IPS-18a (cell line): ENCODE data around the gene CDH3.
A peak's percentile ranks its signal among the peaks of the same experiment; 100 is the strongest.

Experiments
- H3K27ac ChIP-seq: one replicate; pipeline ENCODE4 v1.5.1; 2013; ENCODE audit warnings: low read length
- H3K27me3 ChIP-seq: one replicate; pipeline ENCODE4 v1.6.1; 2013; ENCODE audit warnings: mild to moderate bottlenecking, low read length; ENCODE audit not compliant: control insufficient read depth, insufficient read depth
- H3K36me3 ChIP-seq: one replicate; pipeline ENCODE4 v1.6.1; 2013; ENCODE audit warnings: low read depth, low read length; ENCODE audit not compliant: control insufficient read depth
- H3K4me1 ChIP-seq: one replicate; pipeline ENCODE4 v1.6.1; 2013; ENCODE audit warnings: low read depth, low read length; ENCODE audit not compliant: control insufficient read depth
- H3K4me3 ChIP-seq: one replicate; pipeline ENCODE4 v1.5.1; 2013; ENCODE audit warnings: low read length
- H3K9ac ChIP-seq: one replicate; pipeline ENCODE4 v1.6.1; 2013; ENCODE audit warnings: mild to moderate bottlenecking, low read length, moderate library complexity
- H3K9me3 ChIP-seq: one replicate; pipeline ENCODE4 v1.6.1; 2013; ENCODE audit warnings: low read depth, low read length; ENCODE audit not compliant: control insufficient read depth

The CDH3 gene

DNA sequence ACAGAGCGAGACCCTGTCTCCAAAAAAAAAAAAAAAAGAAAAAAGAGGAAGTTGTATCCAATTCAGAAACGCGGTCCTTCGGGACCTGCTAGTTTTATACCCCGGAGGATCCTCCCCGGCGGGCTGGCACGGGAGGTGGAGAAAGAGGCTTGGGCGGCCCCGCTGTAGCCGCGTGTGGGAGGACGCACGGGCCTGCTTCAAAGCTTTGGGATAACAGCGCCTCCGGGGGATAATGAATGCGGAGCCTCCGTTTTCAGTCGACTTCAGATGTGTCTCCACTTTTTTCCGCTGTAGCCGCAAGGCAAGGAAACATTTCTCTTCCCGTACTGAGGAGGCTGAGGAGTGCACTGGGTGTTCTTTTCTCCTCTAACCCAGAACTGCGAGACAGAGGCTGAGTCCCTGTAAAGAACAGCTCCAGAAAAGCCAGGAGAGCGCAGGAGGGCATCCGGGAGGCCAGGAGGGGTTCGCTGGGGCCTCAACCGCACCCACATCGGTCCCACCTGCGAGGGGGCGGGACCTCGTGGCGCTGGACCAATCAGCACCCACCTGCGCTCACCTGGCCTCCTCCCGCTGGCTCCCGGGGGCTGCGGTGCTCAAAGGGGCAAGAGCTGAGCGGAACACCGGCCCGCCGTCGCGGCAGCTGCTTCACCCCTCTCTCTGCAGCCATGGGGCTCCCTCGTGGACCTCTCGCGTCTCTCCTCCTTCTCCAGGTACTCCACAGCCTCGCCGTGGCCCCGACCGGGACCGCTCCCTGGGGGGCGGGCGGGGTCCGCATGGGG is at the start of gene CDH3:
Gene CDH3, plus strand, starts transcription at position 596 of the 779 bp plus-strand sequence. Its CDS starts 70 bp downstream, at position 666.
- peaks cover 22% of the 10 kb centered on the region for H3K4me1 ChIP-seq
- H3K27ac ChIP-seq: no peak within 1 kb of the TSS
- H3K9me3 ChIP-seq: no peaks in the 10 kb centered on the region
- peak within 1 kb of the TSS; percentile 79 for H3K9ac ChIP-seq
- peak within 1 kb of the TSS; percentile 88 for H3K4me3 ChIP-seq
- peaks cover 5% of the 10 kb centered on the region for H3K36me3 ChIP-seq
- peaks cover 32% of the 10 kb centered on the region for H3K27me3 ChIP-seq

DNA sequence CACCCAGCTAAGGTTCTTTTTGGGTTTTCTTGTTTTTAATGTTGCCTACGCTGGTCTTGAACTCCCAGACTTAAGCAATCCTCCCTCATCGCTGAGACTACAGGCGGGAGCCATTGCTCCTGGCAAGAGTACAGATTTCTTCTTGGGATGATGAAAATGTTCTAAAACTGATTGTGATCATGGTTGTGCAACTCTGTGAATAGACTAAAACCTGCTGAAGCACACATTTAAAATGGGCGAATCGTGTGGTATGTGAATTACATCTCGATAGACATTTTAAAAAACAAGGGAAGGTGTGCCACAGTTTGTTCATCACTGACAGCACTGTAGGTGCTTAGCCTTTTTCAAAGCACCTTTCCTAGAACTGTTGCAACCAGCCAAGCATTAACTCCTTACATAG is 48.8 kb upstream of the CDH3 start:
- Histone ChIP-seq H3K9ac (no peak overlapping the region), H3K36me3 (no peaks in the 10 kb centered on the region), H3K4me3 (no peak overlapping the region), H3K9me3 (no peaks in the 10 kb centered on the region), H3K4me1 (no peaks in the 10 kb centered on the region), H3K27me3 (no peaks in the 10 kb centered on the region), H3K27ac (no peak overlapping the region)

- Histone ChIP-seq H3K9ac (no peak overlapping the region), H3K36me3 (no peaks in the 10 kb centered on the region), H3K27ac (no peak overlapping the region), H3K4me3 (no peak overlapping the region), H3K27me3 (no peaks in the 10 kb centered on the region), H3K9me3 (no peaks in the 10 kb centered on the region), H3K4me1 (no peaks in the 10 kb centered on the region)
Measured at GRCh38 chr16:68599586-68599985, 45.5 kb upstream of the CDH3 start.

- no peaks in the 10 kb centered on the region for H3K4me1 ChIP-seq
- no peak overlapping the region for H3K9ac ChIP-seq
- no peaks in the 10 kb centered on the region for H3K9me3 ChIP-seq
- H3K27me3 ChIP-seq: no peaks in the 10 kb centered on the region
- H3K36me3 ChIP-seq: no peaks in the 10 kb centered on the region
- H3K4me3 ChIP-seq: no peak overlapping the region
- no peak overlapping the region for H3K27ac ChIP-seq
Measured at GRCh38 chr16:68605746-68606145, 39.4 kb upstream of the CDH3 start.

DNA sequence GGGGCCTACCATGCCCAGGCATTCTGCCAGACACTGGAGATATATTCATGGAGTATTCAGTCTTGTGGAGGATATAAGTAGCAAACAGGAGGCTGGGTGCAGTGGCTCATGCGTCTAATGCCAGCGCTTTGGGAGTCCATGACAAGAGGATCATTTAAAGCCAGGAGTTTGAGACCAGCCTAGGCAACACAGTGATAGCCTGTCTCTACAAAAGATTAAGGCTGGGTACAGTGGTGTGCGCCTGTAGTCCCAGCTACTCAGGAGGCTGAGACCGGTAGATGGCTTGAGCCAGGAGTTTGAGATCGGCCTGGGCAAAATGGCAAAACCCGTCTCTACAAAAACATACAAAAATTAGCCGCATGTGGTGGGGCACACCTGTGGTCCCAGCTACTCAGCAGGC is 37.7 kb upstream of the CDH3 start:
- no peaks in the 10 kb centered on the region for H3K4me1 ChIP-seq
- no peaks in the 10 kb centered on the region for H3K27me3 ChIP-seq
- no peak overlapping the region for H3K4me3 ChIP-seq
- no peaks in the 10 kb centered on the region for H3K9me3 ChIP-seq
- no peak overlapping the region for H3K9ac ChIP-seq
- no peaks in the 10 kb centered on the region for H3K36me3 ChIP-seq
- no peak overlapping the region for H3K27ac ChIP-seq

GRCh38 chr16:68608330-68608729 is 36.8 kb upstream of the CDH3 start:
- Histone ChIP-seq H3K27ac (no peak overlapping the region), H3K9ac (no peak overlapping the region)

GRCh38 chr16:68612996-68613395 is 32.1 kb upstream of the CDH3 start:
- Histone ChIP-seq H3K4me3 (no peak overlapping the region), H3K4me1 (no peaks in the 10 kb centered on the region), H3K27ac (no peak overlapping the region), H3K27me3 (no peaks in the 10 kb centered on the region), H3K9me3 (peaks cover 7% of the 10 kb centered on the region), H3K36me3 (no peaks in the 10 kb centered on the region), H3K9ac (no peak overlapping the region)

More at GRCh38 chr16:68608330-68608729, 36.8 kb upstream of the CDH3 start:
- no peaks in the 10 kb centered on the region for H3K4me1 ChIP-seq
- H3K27me3 ChIP-seq: no peaks in the 10 kb centered on the region
- no peak overlapping the region for H3K4me3 ChIP-seq
- peaks cover under 1% of the 10 kb centered on the region for H3K9me3 ChIP-seq
- H3K36me3 ChIP-seq: no peaks in the 10 kb centered on the region

GRCh38 chr16:68617734-68618133 is 27.4 kb upstream of the CDH3 start:
- no peak overlapping the region for H3K27ac ChIP-seq
- no peak overlapping the region for H3K4me3 ChIP-seq
- H3K9me3 ChIP-seq: peaks cover 7% of the 10 kb centered on the region
- no peaks in the 10 kb centered on the region for H3K27me3 ChIP-seq
- no peaks in the 10 kb centered on the region for H3K36me3 ChIP-seq
- H3K4me1 ChIP-seq: no peaks in the 10 kb centered on the region
- no peak overlapping the region for H3K9ac ChIP-seq

- H3K9me3 ChIP-seq: no peaks in the 10 kb centered on the region
- no peaks in the 10 kb centered on the region for H3K36me3 ChIP-seq
- H3K27ac ChIP-seq: no peak overlapping the region
- no peaks in the 10 kb centered on the region for H3K27me3 ChIP-seq
- H3K4me3 ChIP-seq: no peak overlapping the region
- no peak overlapping the region for H3K9ac ChIP-seq
- no peaks in the 10 kb centered on the region for H3K4me1 ChIP-seq
Measured at GRCh38 chr16:68626557-68626956, 18.6 kb upstream of the CDH3 start.

DNA sequence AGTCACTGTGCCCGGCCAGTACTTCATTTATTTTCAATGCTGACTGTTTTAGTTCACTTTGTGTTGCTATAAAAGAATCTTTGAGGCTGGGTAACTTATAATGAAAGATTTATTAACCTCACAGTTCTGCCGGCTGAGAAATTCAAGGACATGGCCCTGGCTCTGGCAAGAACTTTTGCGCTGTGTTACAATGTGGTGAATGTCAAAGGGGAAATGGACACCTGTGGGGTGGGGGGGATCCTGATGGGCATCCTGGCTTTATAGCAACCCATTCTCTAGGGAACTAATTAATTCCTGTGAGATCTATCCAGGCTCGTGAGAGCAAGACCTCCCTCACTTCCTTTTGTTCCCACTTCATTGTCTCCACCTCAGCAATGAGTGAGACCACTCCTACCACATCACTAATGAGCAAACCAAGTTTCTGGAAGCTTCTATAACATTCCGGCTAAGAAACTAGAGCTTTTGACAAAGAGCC is 17.1 kb upstream of the CDH3 start:
- no peaks in the 10 kb centered on the region for H3K4me1 ChIP-seq
- no peak overlapping the region for H3K27ac ChIP-seq
- no peaks in the 10 kb centered on the region for H3K36me3 ChIP-seq
- no peaks in the 10 kb centered on the region for H3K9me3 ChIP-seq
- no peaks in the 10 kb centered on the region for H3K27me3 ChIP-seq
- no peak overlapping the region for H3K9ac ChIP-seq
- no peak overlapping the region for H3K4me3 ChIP-seq

GRCh38 chr16:68629351-68629910 is 15.7 kb upstream of the CDH3 start:
- Histone ChIP-seq H3K36me3 (no peaks in the 10 kb centered on the region), H3K27ac (no peak overlapping the region), H3K9me3 (no peaks in the 10 kb centered on the region), H3K9ac (no peak overlapping the region), H3K27me3 (no peaks in the 10 kb centered on the region), H3K4me1 (no peaks in the 10 kb centered on the region), H3K4me3 (no peak overlapping the region)

- no peak overlapping the region for H3K4me3 ChIP-seq
- no peaks in the 10 kb centered on the region for H3K27me3 ChIP-seq
- H3K27ac ChIP-seq: no peak overlapping the region
- no peak overlapping the region for H3K9ac ChIP-seq
- no peaks in the 10 kb centered on the region for H3K9me3 ChIP-seq
- H3K36me3 ChIP-seq: no peaks in the 10 kb centered on the region
- H3K4me1 ChIP-seq: no peaks in the 10 kb centered on the region
Measured at GRCh38 chr16:68636064-68636560, 9.0 kb upstream of the CDH3 start.
